Sigmoid colon (tissue), 7 donors: ENCODE results near the gene IL1R2. TPM values are rescaled to one million over a fixed set of nuclear protein-coding genes. Genes with fewer than 3 reads are reported as not detected.
A peak's percentile ranks its signal among the peaks of the same experiment; 100 is the strongest.

Source experiments
- DNase-seq: peaks from one replicate; pipeline ENCODE4 v3.0.0-alpha.2; 2019
- H3K27ac ChIP-seq, 4 donors: fragments of 200-600 bp; sonication (generic); one replicate each; pipeline ENCODE4 v1.5.1; 2016 to 2019; ENCODE audit warnings: mild to moderate bottlenecking in 1 of 4
- H3K27me3 ChIP-seq, 3 donors: fragments of 200-600 bp; sonication (generic); one replicate each; pipeline ENCODE4 v1.5.1; 2019; ENCODE audit warnings: mild to moderate bottlenecking in 1 of 3
- H3K36me3 ChIP-seq, 4 donors: fragments of 200-600 bp; sonication (generic); one replicate each; pipeline ENCODE4 v1.5.1; 2016 to 2019
- H3K4me1 ChIP-seq, 4 donors: fragments of 200-600 bp; sonication (generic); one replicate each; pipeline ENCODE4 v1.5.1; 2017 to 2019
- H3K4me3 ChIP-seq, 4 donors: fragments of 200-600 bp; sonication (generic); one replicate each; pipeline ENCODE4 v1.5.1; 2017 to 2019; ENCODE audit warnings: mild to moderate bottlenecking in 2 of 4, moderate library complexity in 1 of 4
- H3K9me3 ChIP-seq, 4 donors: fragments of 200-600 bp in 3 of 4; sonication (generic) in 3 of 4; one replicate each; pipeline versions ENCODE4 v1.5.1 to v1.6.1; 2013 to 2019
- CTCF ChIP-seq, 4 experiments: fragments of 450-650 bp in 3 of 4; fragments of 200-600 bp in 1 of 4; IDR thresholded peaks; one replicate each; pipeline ENCODE4 v1.5.1; 2016 to 2019; ENCODE audit warnings: antibody characterized with exemption in 4 of 4, mild to moderate bottlenecking in 3 of 4, moderate library complexity in 2 of 4
- EP300 ChIP-seq, 4 donors: sonication (generic); formaldehyde crosslinking; IDR thresholded peaks; one replicate each; pipeline ENCODE4 v1.6.1; 2017; ENCODE audit warnings: antibody characterized with exemption in 4 of 4
- POLR2A ChIP-seq, 2 donors: fragments of 450-650 bp; IDR thresholded peaks; one replicate each; pipeline ENCODE4 v1.6.1; 2016; ENCODE audit warnings: antibody characterized with exemption in 2 of 2, mild to moderate bottlenecking in 2 of 2, moderate library complexity in 2 of 2
- POLR2AphosphoS5 ChIP-seq, 4 donors: sonication (generic); formaldehyde crosslinking; IDR thresholded peaks; one replicate each; pipeline ENCODE4 v1.6.1; 2017; ENCODE audit warnings: antibody characterized with exemption in 4 of 4
- WGBS, 2 donors: extraction: QIAGEN DNeasy Blood & Tissue Kit; methylation state at CpG; one replicate each; pipeline ENCODE4 v1.1.7; 2013; 5-methylcytosine and 5-hydroxymethylcytosine counted together
- intact Hi-C: fragments of 100-400 bp; cut with DNase I; formaldehyde crosslinking; loops from one replicate; pipeline ENCODE4 v1.15.1; 2023
- polyA plus RNA-seq, 3 donors: library from polyadenylated mRNA; stranded (reverse); fragments of 200-250 nt; gene quantifications; one replicate each; pipeline ENCODE4 v1.2.3, GENCODE V29; 2013
- total RNA-seq, 4 donors: library from RNA; depleted of rRNA; stranded (reverse); fragments of >200 nt; gene quantifications; one replicate each; pipeline ENCODE4 v1.1.0, GENCODE V29; 2016
- donor health status: healthy with polysubstance abuse.
- donor health status: Bipolar disorder and iron deficiency.
- donor health status: healthy.

Gene IL1R2
- total and polyA plus RNA-seq, 7 donors = 3.0 to 26.4 (median 15.9) TPM

DNA sequence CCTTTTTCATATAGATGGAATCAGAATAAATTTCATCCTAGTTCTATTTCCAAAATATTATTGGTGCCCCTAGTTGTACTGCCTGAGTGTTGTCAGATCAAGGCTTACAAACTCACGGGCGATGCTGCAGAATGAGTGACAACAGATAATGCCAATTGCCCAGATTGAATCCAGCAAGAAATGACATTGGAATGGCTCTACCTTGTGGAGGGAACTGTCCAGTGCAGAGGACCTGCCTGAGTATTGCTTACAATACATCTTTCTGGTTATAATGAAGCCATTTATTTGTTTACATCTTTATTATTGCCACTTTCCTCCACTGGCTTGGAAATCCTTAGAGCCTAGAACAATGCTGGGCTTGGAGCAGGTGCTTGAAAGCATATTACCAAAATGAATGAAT lies 7.8 kb upstream of the IL1R2 start:
- H3K4me3 ChIP-seq = no peak overlapping the region
- H3K27ac ChIP-seq = no peak overlapping the region
- TF ChIP-seq EP300 (IDR thresholded peaks at IDR 0.05) (no peak), CTCF (IDR thresholded peaks at IDR 0.05) (peak in 2 of 4 experiments; percentile 11 to 23)
- 54 to 79% methylated on average over 2 of the region's 2 CpGs for WGBS, 2 donors
- H3K4me1 ChIP-seq = peaks cover 0 to 4% (median 0%) of the 10 kb centered on the region in 4 donors
- no peaks in the 10 kb centered on the region for H3K36me3 ChIP-seq
- no peaks in the 10 kb centered on the region for H3K9me3 ChIP-seq
- H3K27me3 ChIP-seq = no peaks in the 10 kb centered on the region
- intact Hi-C loops = loop anchor here (5.0 kb wide), 1 partner anchor 102 kb away; no protein-coding TSS in a partner anchor
- no peak for DNase-seq

DNA sequence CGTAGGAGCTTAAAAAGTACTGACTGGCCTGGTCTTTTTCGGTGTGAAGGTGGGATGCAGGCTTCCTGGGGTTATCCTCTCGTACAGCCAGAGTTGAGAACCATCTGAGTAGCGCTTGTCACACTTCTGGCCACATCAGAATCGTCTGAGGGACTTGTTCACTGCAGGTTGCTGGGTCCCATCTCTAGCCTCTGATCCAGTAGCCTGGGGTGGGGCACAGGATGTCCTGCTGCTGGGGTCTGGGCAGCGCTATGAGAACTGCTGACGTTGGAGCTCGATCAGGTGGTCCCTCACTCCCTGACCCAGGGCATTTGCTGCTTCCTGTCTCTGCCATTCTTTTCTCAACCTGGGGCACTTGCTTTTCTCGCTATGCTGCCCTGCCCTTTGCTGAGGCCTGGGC lies 7.1 kb upstream of the IL1R2 start:
- intact Hi-C loops = loop anchor here (5.0 kb wide), 1 partner anchor 102 kb away; no protein-coding TSS in a partner anchor

DNA sequence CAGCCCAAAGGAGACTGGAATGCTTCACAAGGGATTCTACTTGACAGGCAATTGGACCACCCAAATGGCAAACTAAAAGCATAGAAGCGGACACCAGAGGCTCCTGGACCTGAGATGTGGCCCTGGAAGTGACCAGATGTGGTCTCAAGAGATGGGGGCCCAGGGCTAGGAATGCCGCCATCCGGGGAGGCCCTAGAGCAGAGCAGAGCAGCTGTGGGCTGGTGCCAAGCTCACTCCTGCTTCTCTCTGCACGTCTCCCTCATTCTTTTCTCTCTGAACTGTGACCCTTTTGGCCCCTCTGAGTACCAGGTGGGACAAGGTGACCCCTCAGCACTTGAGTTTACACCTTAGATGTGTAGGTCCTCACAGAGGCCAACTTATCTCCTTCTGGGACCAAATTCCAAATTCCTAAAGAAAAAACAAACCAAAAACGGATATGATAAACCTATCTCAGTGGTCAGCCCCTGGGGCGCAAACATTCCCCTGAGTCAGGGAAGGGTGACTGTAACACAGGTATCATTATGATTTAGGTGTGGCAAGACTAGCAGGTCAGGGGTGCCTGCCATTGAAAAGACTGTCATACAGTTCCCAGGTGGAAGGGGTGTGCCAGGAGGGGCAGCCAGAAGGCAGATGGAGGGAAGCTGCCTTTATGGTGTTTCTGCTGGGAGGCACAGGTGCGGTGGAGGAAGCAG lies 6.5 kb upstream of the IL1R2 start:
- DNase-seq = no peak
- Histone ChIP-seq H3K4me3 (no peak overlapping the region), H3K27ac (no peak overlapping the region), H3K36me3 (no peaks in the 10 kb centered on the region), H3K27me3 (no peaks in the 10 kb centered on the region), H3K9me3 (no peaks in the 10 kb centered on the region), H3K4me1 (peaks cover 0 to 4% (median 0%) of the 10 kb centered on the region in 4 donors)
- intact Hi-C loops = no loop called here
- TF ChIP-seq POLR2AphosphoS5 (IDR thresholded peaks at IDR 0.05) (no peak), CTCF (IDR thresholded peaks at IDR 0.05) (no peak), EP300 (IDR thresholded peaks at IDR 0.05) (no peak), POLR2A (IDR thresholded peaks at IDR 0.05) (no peak)
- 45 to 79% methylated on average over 7 of the region's 7 CpGs for WGBS, 2 donors

More for the DNA sequence above, 7.1 kb upstream of the IL1R2 start:
- Histone ChIP-seq H3K27ac (no peak overlapping the region), H3K27me3 (no peaks in the 10 kb centered on the region), H3K9me3 (no peaks in the 10 kb centered on the region), H3K36me3 (no peaks in the 10 kb centered on the region), H3K4me1 (peaks cover 0 to 4% (median 0%) of the 10 kb centered on the region in 4 donors), H3K4me3 (no peak overlapping the region)
- no peak for TF ChIP-seq POLR2AphosphoS5 (IDR thresholded peaks at IDR 0.05)
- TF ChIP-seq CTCF (IDR thresholded peaks at IDR 0.05) = no peak
- no peak for TF ChIP-seq POLR2A (IDR thresholded peaks at IDR 0.05)
- no peak for TF ChIP-seq EP300 (IDR thresholded peaks at IDR 0.05)
- no peak for DNase-seq
- WGBS, 2 donors = 84 to 85% methylated on average over 9 of the region's 9 CpGs

DNA sequence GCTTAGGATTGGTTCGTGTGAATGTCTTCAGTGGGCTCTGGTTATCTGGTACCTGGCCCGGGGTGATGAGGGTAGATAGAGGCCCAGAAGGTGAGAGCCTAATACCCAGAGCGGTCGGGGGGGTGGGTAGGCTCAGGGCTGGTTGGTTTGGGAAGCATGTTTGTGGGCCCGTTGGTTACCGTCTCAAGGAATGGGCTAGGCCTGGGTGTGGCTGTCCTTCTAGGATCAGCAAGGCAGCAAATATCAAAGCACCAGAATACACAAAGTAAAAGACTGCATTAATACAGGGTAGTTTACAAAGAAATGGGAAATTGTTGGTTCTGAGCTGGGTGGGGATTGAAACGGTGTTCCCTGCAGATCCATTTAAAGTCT lies 6.0 kb upstream of the IL1R2 start:
- Histone ChIP-seq H3K4me1 (peaks cover 0 to 4% (median 0%) of the 10 kb centered on the region in 4 donors), H3K4me3 (no peak overlapping the region), H3K27ac (no peak overlapping the region), H3K9me3 (no peaks in the 10 kb centered on the region), H3K36me3 (no peaks in the 10 kb centered on the region), H3K27me3 (no peaks in the 10 kb centered on the region)
- TF ChIP-seq POLR2AphosphoS5 (IDR thresholded peaks at IDR 0.05) (no peak), EP300 (IDR thresholded peaks at IDR 0.05) (no peak), CTCF (IDR thresholded peaks at IDR 0.05) (no peak), POLR2A (IDR thresholded peaks at IDR 0.05) (no peak)
- intact Hi-C loops = no loop called here
- DNase-seq = no peak
- WGBS, 2 donors = 24 to 72% methylated on average over 7 of the region's 7 CpGs

GRCh38 chr2:101986376-101986775 lies 5.4 kb upstream of the IL1R2 start:
- DNase-seq = no peak
- TF ChIP-seq EP300 (IDR thresholded peaks at IDR 0.05) = no peak
- TF ChIP-seq POLR2AphosphoS5 (IDR thresholded peaks at IDR 0.05) = no peak
- no peak for TF ChIP-seq POLR2A (IDR thresholded peaks at IDR 0.05)
- TF ChIP-seq CTCF (IDR thresholded peaks at IDR 0.05) = no peak
- H3K9me3 ChIP-seq = no peaks in the 10 kb centered on the region
- H3K27me3 ChIP-seq = no peaks in the 10 kb centered on the region
- no peak overlapping the region for H3K27ac ChIP-seq
- H3K4me1 ChIP-seq = peaks cover 0 to 4% (median 0%) of the 10 kb centered on the region in 4 donors
- no peaks in the 10 kb centered on the region for H3K36me3 ChIP-seq
- H3K4me3 ChIP-seq = no peak overlapping the region
- intact Hi-C loops = no loop called here
- 79 to 83% methylated on average over 4 of the region's 4 CpGs for WGBS, 2 donors
